ENCODE measurements around the gene NUDT1.

The NUDT1 gene

DNA sequence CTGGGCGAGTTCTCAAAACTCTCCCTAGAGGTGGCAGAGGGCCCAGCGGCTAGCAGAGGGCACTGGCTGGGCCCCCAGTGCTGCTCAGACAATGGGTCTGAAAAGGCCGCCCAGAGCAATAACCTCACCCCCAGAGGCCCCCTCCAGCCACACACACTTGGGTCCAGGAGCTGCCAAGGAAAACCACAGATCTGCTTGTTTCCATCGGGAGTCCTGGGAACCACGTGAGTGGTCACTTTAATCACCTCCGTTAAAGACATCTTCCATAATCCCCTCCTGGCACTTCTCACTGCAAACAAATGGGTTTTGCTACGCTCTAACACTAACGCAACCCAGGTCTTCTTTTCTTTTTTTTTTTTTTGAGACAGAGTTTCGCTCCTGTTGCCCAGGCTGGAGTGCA, 30.0 kb downstream of the NUDT1 start:
- DNase-seq, result no peak

DNA sequence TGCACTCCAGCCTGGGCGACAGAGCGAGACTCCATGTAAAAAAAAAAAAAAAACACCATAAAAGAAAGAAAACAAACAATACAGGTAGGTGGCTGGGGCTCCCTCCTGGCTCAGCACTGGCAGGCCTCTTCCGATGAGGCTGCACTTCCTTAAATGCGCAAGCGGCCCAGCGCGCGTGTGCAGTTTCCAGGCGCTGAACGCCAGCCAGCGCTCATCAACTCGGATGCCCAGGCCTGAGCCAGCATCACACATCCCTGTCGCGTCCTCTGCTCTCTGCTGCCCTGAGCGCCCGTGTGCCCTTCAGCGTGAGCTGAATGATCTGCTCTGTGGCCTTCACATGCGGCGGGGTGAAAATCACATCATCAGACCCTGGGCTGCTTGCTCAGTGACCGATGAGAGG, 31.8 kb downstream of the NUDT1 start:
- no peak for DNase-seq

GRCh38 chr7:2274666-2275065, 32.6 kb downstream of the NUDT1 start:
- DNase-seq, result no peak

- no peak for DNase-seq
Observed at GRCh38 chr7:2275101-2275500, 33.1 kb downstream of the NUDT1 start.

DNA sequence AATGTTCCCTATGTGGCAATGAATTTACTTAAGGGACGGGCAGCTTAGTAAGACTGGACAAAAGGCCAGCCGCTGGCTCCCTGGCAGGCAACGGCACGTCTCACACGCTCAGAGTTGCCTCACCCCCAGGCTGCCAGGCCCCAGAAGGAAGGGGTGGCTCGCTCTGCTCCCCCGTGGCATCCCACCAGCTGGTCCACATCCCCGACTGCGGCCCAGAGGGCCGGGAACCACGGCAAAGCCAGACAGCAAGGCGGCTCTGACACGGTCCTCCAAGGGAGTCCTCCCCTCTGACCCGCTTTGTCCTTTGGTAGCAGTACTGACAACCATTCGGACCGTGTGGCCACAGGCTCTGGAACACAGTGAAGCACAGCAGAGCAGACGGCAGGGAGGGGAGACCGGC, 34.1 kb downstream of the NUDT1 start:
- no peak for DNase-seq

GRCh38 chr7:2278026-2278425, 36.0 kb downstream of the NUDT1 start:
- no peak for DNase-seq

DNA sequence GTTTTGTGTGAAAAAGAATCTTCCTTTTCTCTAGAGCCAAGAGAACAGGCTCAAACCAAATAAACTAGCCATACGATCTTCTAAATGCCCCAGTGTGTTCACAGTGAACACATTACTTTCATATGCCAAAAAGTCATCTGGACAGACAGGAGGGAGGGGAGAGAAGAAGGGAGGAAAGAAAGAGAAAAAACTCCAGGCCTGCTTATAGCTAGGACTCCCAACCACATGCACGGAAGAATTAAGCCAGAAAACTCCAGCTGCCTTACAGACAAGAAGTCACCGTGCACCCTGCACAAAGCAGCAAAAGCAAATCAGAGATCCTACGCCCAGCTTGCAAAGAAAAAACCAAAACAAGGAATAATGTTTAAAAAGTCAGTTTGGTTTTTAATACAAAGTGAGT, 37.9 kb downstream of the NUDT1 start:
- DNase-seq, result no peak

DNA sequence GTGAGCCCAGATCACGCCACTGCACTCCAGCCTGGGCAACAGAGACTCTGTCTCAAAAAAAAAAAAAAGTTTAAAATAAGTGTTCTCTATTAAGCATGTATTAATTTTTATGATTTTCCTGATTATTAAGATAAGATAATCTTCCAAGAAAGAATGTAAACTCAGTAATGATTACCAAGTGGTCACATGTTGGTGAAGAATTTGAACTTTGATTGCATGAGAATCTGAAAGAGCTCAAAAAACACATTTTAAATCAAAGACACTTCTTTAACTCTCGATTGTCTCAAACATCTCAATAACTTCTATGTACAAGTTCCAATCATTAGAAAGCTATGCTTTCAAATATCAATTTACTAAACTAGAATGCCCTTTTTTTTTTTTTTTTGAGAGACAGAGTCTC, 38.4 kb downstream of the NUDT1 start:
- DNase-seq, result no peak

GRCh38 chr7:2281541-2281940, 39.5 kb downstream of the NUDT1 start:
- DNase-seq, result no peak

DNA sequence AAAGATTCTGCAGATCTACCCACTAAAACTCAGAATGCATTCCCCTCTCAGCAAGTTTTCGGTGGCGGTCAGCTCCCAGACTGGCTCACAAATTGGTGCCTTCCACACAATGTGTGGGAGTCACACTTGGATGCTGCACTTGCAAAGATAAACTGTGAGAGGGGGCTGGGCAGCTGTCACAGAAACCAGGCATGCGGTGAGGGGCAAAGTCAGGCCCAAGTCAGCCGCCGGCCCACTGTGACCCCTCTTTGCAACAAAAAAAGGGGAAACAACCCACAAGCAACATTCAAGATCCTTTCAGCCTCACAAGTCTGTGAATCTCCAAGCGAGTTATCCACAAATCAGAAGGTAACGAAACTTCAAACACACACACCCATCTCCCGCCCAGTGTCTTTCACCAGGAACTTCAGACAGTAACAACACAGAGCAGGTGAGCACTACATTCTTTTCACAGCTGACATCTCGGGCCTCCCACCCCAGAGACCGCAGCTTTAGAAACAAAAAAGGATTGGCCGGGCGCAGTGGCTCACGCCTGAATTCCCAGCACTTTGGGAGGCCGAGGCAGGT, 40.2 kb downstream of the NUDT1 start:
- DNase-seq, result no peak

- no peak for DNase-seq
Observed at GRCh38 chr7:2283074-2283473, 41.0 kb downstream of the NUDT1 start.

DNA sequence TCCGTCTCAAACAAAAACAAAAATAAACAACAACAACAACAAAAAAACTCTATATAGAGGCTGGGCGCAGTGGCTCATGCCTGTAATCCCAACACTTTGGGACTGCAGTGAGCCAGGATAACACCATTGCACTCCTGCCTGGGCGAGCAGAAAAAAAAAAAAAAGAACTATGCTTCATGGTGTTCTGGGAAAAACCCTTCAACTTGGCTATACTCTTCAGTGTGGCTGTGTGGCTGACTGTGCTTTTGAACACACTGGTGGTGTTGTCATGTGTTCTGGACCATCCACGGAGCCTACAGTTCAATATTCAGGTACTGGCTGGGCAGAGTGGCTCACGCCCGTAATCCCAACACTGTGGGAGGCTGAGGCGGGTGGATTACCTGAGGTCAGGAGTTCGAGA, 45.7 kb downstream of the NUDT1 start:
- no peak for DNase-seq

- DNase-seq, result no peak
Observed at GRCh38 chr7:2288503-2288902, 46.5 kb downstream of the NUDT1 start.

GRCh38 chr7:2289111-2289586, 47.1 kb downstream of the NUDT1 start:
- DNase-seq, result no peak

DNA sequence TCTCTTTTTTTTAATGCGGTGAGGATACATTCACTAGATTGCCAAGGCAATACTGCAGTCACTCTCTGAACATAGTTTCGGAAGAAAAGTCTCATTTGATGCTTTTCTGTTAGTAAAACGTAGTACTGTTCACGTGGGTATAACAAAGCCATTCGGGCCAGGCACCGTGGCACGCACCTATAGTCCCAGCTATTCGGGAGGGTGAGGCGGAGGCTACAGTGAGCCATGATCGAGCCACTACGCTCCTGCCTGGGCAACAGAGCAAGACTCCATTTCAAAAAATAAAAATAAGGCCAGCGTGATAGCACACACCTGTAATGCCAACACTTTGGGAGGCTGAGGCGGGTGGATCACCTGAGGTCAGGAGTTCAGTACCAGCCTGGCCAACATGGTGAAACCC, 47.6 kb downstream of the NUDT1 start:
- no peak for DNase-seq

DNA sequence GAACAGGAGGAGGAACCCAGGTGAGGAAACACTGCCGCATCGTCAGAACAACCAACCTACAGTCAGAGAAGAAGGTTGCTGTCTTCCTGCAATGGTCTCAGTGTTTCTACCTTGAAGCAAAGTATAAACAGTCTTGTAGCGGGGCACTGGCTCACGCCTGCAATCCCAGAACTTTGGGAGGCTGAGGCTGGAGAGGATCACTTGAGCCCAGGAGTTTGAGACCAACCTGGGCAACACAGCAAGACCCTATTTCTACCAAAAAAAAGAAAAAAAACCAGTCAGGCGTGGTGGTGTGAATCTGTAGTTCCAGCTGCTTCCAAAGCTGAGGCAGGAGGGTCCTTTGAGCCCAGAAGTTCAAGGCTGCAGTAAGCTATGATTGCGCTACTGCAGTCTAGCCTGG, 48.9 kb downstream of the NUDT1 start:
- DNase-seq, result no peak

DNA sequence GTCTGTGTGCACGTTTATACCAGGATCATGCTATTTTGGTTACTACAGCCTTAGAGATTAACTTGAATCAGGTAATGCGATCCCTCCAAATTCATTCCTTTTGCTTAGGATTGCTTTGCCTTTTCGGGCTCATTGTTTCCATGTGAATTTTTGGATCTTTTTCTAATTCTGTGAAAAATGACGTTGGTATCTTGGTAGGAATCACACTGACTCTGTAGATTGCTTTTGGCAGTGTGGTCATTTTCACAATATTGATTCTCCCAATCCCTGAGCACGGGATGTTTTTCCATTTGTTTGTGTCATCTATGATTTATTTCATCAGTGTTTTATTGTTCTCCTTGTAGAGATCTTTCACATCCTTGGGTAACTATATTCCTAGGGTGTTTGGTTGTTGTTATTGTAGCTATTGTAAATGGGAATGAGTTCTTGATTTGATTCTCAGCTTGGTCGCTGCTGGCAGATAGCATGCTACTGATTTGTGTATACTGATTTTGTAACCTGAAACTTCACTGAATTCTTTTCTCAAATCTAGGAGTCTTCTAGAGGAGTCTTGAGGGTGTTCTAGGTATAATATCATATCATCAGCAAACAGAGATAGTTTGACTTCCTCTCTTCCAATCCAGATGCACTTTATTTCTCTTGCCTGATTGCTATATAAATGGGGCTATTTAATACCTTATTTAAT, 54.1 kb downstream of the NUDT1 start:
- no peak for DNase-seq

- no peak for DNase-seq
Observed at GRCh38 chr7:2296832-2297231, 54.8 kb downstream of the NUDT1 start.

GRCh38 chr7:2299131-2299829, 57.3 kb downstream of the NUDT1 start:
- no peak for DNase-seq

DNA sequence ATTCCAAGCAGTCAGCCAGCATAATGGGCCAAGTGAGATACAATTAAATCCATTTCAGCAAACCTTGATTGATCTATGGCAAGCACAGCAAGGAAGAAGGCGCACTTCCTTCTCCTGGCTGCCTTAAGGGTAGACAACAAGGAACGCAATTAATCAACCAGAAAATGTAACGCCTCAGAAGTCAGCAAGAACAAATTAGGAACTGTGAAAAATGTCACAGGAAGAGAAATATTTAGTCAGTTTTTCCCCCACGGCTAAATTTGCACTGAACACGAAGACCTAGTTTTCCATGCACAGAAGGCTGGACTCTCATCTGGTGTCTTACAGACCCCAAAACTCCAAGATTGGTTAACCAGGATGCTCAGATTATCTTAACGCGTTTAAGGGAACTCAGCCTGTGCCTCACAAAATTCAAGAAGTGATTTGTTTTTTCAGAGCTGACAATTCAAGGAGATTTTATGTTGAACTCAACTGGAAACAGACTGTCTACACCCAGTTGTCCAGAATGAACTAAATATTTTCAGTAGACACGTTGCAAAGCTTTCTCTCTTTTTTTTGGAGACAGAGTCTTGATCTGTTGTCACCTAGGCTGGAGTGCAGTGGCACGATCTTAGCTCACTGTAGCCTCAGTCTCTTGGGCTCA, 58.0 kb downstream of the NUDT1 start:
- no peak for DNase-seq

Data from DMS53 (cell line).